Measurements from ENCODE around the gene USP15.

USP15 gene

GRCh38 chr12:62239571-62239970 is 20.6 kb upstream of the USP15 start:
- no peaks in the 10 kb centered on the region for H3K9me3 ChIP-seq (ENCODE audit: insufficient read depth, low read depth, low read length)
- no peaks in the 10 kb centered on the region for H3K4me1 ChIP-seq (ENCODE audit: control insufficient read depth in 1 of 2, insufficient read depth in 2 of 2, low read length in 2 of 2)
- no peaks in the 10 kb centered on the region for H3K79me1 ChIP-seq (ENCODE audit: low read length)
- H3K27ac ChIP-seq (ENCODE audit: low read depth, low read length): no peak overlapping the region
- H2BK120ac ChIP-seq (ENCODE audit: insufficient read depth, low read length, poor library complexity): no peak overlapping the region
- no peak overlapping the region for H4K91ac ChIP-seq (ENCODE audit: low read depth, low read length)
- H2BK5ac ChIP-seq (ENCODE audit: low read depth, low read length, poor library complexity): no peak overlapping the region
- no CpG with 5 or more reads among the region's 2 CpGs for WGBS (ENCODE audit: extremely low coverage, insufficient coverage, insufficient read length)
- no peaks in the 10 kb centered on the region for H3K79me2 ChIP-seq (ENCODE audit: control insufficient read depth, insufficient read depth, low read length, poor library complexity)
- H2AFZ ChIP-seq (ENCODE audit: insufficient read depth, low read length, poor library complexity): no peak overlapping the region
- no peak overlapping the region for H2AK5ac ChIP-seq (ENCODE audit: low read length)
- no peak overlapping the region for H3K4ac ChIP-seq (ENCODE audit: low read depth, low read length)
- H4K8ac ChIP-seq (ENCODE audit: low read depth, low read length): no peak overlapping the region
- no peak overlapping the region for H2BK12ac ChIP-seq (ENCODE audit: low read length)
- no peak for DNase-seq
- H3K36me3 ChIP-seq (ENCODE audit: control insufficient read depth in 1 of 2, insufficient read depth in 2 of 2, low read length in 2 of 2): no peaks in the 10 kb centered on the region
- H3K14ac ChIP-seq (ENCODE audit: low read length): no peak overlapping the region
- H3K27me3 ChIP-seq (ENCODE audit: insufficient read depth, low read length): no peaks in the 10 kb centered on the region
- H4K12ac ChIP-seq (ENCODE audit: low read depth, low read length): no peak overlapping the region
- no peak overlapping the region for H3K9ac ChIP-seq (ENCODE audit: low read length)
- H3K4me2 ChIP-seq (ENCODE audit: low read length): no peak overlapping the region
- no peak overlapping the region for H3K4me3 ChIP-seq (ENCODE audit: low read depth, low read length)
- no peak overlapping the region for H3K18ac ChIP-seq (ENCODE audit: low read length)
- no peak overlapping the region for H3K23ac ChIP-seq (ENCODE audit: low read length)

GRCh38 chr12:62247281-62248045 is 12.7 kb upstream of the USP15 start:
- Histone ChIP-seq H2BK120ac (ENCODE audit: insufficient read depth, low read length, poor library complexity) (no peak overlapping the region), H3K14ac (ENCODE audit: low read length) (no peak overlapping the region), H3K4ac (ENCODE audit: low read depth, low read length) (no peak overlapping the region), H3K27ac (ENCODE audit: low read depth, low read length) (no peak overlapping the region), H3K36me3 (ENCODE audit: control insufficient read depth in 1 of 2, insufficient read depth in 2 of 2, low read length in 2 of 2) (no peaks in the 10 kb centered on the region), H4K8ac (ENCODE audit: low read depth, low read length) (no peak overlapping the region), H2AK5ac (ENCODE audit: low read length) (no peak overlapping the region), H4K12ac (ENCODE audit: low read depth, low read length) (no peak overlapping the region), H3K9ac (ENCODE audit: low read length) (no peak overlapping the region), H3K79me2 (ENCODE audit: control insufficient read depth, insufficient read depth, low read length, poor library complexity) (no peaks in the 10 kb centered on the region), H3K18ac (ENCODE audit: low read length) (no peak overlapping the region), H3K9me3 (ENCODE audit: insufficient read depth, low read depth, low read length) (no peaks in the 10 kb centered on the region), H2AFZ (ENCODE audit: insufficient read depth, low read length, poor library complexity) (no peak overlapping the region), H3K79me1 (ENCODE audit: low read length) (peaks cover 3% of the 10 kb centered on the region), H3K4me3 (ENCODE audit: low read depth, low read length) (no peak overlapping the region), H3K27me3 (ENCODE audit: insufficient read depth, low read length) (no peaks in the 10 kb centered on the region), H4K91ac (ENCODE audit: low read depth, low read length) (no peak overlapping the region), H3K23ac (ENCODE audit: low read length) (no peak overlapping the region), H2BK5ac (ENCODE audit: low read depth, low read length, poor library complexity) (no peak overlapping the region), H2BK12ac (ENCODE audit: low read length) (no peak overlapping the region), H3K4me1 (ENCODE audit: control insufficient read depth in 1 of 2, insufficient read depth in 2 of 2, low read length in 2 of 2) (peaks cover 0 to 8% of the 10 kb centered on the region in 2 experiments), H3K4me2 (ENCODE audit: low read length) (no peak overlapping the region)
- WGBS (ENCODE audit: extremely low coverage, insufficient coverage, insufficient read length): no CpG with 5 or more reads among the region's 3 CpGs
- DNase-seq: no peak

- no peak overlapping the region for H3K27ac ChIP-seq (ENCODE audit: low read depth, low read length)
- H4K12ac ChIP-seq (ENCODE audit: low read depth, low read length): no peak overlapping the region
- no peaks in the 10 kb centered on the region for H3K27me3 ChIP-seq (ENCODE audit: insufficient read depth, low read length)
- H3K4me2 ChIP-seq (ENCODE audit: low read length): no peak overlapping the region
- no peaks in the 10 kb centered on the region for H3K36me3 ChIP-seq (ENCODE audit: control insufficient read depth in 1 of 2, insufficient read depth in 2 of 2, low read length in 2 of 2)
- H3K4me1 ChIP-seq (ENCODE audit: control insufficient read depth in 1 of 2, insufficient read depth in 2 of 2, low read length in 2 of 2): peaks cover 0 to 8% of the 10 kb centered on the region in 2 experiments
- H2BK120ac ChIP-seq (ENCODE audit: insufficient read depth, low read length, poor library complexity): no peak overlapping the region
- DNase-seq: peak; percentile 92 to 99
- H3K79me2 ChIP-seq (ENCODE audit: control insufficient read depth, insufficient read depth, low read length, poor library complexity): no peaks in the 10 kb centered on the region
- H3K9me3 ChIP-seq (ENCODE audit: insufficient read depth, low read depth, low read length): no peaks in the 10 kb centered on the region
- no peak overlapping the region for H3K23ac ChIP-seq (ENCODE audit: low read length)
- no peak overlapping the region for H2AK5ac ChIP-seq (ENCODE audit: low read length)
- H2BK12ac ChIP-seq (ENCODE audit: low read length): no peak overlapping the region
- H3K14ac ChIP-seq (ENCODE audit: low read length): no peak overlapping the region
- no peak overlapping the region for H3K18ac ChIP-seq (ENCODE audit: low read length)
- H3K79me1 ChIP-seq (ENCODE audit: low read length): peaks cover 3% of the 10 kb centered on the region
- no peak overlapping the region for H3K4me3 ChIP-seq (ENCODE audit: low read depth, low read length)
- no peak overlapping the region for H3K9ac ChIP-seq (ENCODE audit: low read length)
- H4K8ac ChIP-seq (ENCODE audit: low read depth, low read length): no peak overlapping the region
- H3K4ac ChIP-seq (ENCODE audit: low read depth, low read length): no peak overlapping the region
- no CpG with 5 or more reads among the region's 1 CpG for WGBS (ENCODE audit: extremely low coverage, insufficient coverage, insufficient read length)
- H4K91ac ChIP-seq (ENCODE audit: low read depth, low read length): no peak overlapping the region
- no peak overlapping the region for H2AFZ ChIP-seq (ENCODE audit: insufficient read depth, low read length, poor library complexity)
- H2BK5ac ChIP-seq (ENCODE audit: low read depth, low read length, poor library complexity): no peak overlapping the region
Measured at GRCh38 chr12:62248873-62249272, 11.3 kb upstream of the USP15 start.

DNA sequence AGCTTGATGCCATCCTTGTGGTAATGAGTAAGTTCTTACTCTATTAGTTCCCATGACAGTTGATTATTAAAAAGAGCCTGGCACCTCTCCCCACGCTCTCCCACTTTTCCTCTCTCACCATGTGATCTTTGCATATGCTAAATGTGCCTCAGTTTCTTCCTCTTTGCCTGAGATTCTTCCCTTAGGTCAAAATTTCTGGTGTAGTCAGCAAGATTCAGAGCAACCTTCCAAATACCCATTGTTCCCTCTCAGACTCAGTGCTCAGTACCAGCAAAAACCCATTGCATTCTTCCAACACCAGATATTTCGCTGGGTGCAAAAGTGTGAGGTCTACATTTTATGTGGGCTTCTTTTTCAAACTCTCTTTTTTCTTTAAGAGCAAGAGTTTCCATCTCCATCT is 10.8 kb upstream of the USP15 start:
- H4K12ac ChIP-seq (ENCODE audit: low read depth, low read length): no peak overlapping the region
- no CpG with 5 or more reads among the region's 2 CpGs for WGBS (ENCODE audit: extremely low coverage, insufficient coverage, insufficient read length)

More for the DNA sequence above, 10.8 kb upstream of the USP15 start:
- peak overlapping the region; percentile 72 for H2BK120ac ChIP-seq (ENCODE audit: insufficient read depth, low read length, poor library complexity)
- no peak for DNase-seq
- H3K4me1 ChIP-seq (ENCODE audit: control insufficient read depth in 1 of 2, insufficient read depth in 2 of 2, low read length in 2 of 2): peaks cover 0 to 8% of the 10 kb centered on the region in 2 experiments
- H3K23ac ChIP-seq (ENCODE audit: low read length): no peak overlapping the region
- no peak overlapping the region for H2AK5ac ChIP-seq (ENCODE audit: low read length)
- H3K9ac ChIP-seq (ENCODE audit: low read length): no peak overlapping the region
- H3K14ac ChIP-seq (ENCODE audit: low read length): no peak overlapping the region
- H3K9me3 ChIP-seq (ENCODE audit: insufficient read depth, low read depth, low read length): no peaks in the 10 kb centered on the region
- no peak overlapping the region for H2BK12ac ChIP-seq (ENCODE audit: low read length)
- no peaks in the 10 kb centered on the region for H3K36me3 ChIP-seq (ENCODE audit: control insufficient read depth in 1 of 2, insufficient read depth in 2 of 2, low read length in 2 of 2)
- H3K4me3 ChIP-seq (ENCODE audit: low read depth, low read length): no peak overlapping the region
- no peak overlapping the region for H4K91ac ChIP-seq (ENCODE audit: low read depth, low read length)
- H3K27me3 ChIP-seq (ENCODE audit: insufficient read depth, low read length): no peaks in the 10 kb centered on the region
- H3K4ac ChIP-seq (ENCODE audit: low read depth, low read length): no peak overlapping the region
- H4K8ac ChIP-seq (ENCODE audit: low read depth, low read length): peak overlapping the region; percentile 19
- H3K79me1 ChIP-seq (ENCODE audit: low read length): peaks cover 3% of the 10 kb centered on the region
- no peaks in the 10 kb centered on the region for H3K79me2 ChIP-seq (ENCODE audit: control insufficient read depth, insufficient read depth, low read length, poor library complexity)
- H3K4me2 ChIP-seq (ENCODE audit: low read length): no peak overlapping the region
- H3K27ac ChIP-seq (ENCODE audit: low read depth, low read length): peak overlapping the region; percentile 10
- H2BK5ac ChIP-seq (ENCODE audit: low read depth, low read length, poor library complexity): no peak overlapping the region
- no peak overlapping the region for H3K18ac ChIP-seq (ENCODE audit: low read length)
- H2AFZ ChIP-seq (ENCODE audit: insufficient read depth, low read length, poor library complexity): no peak overlapping the region

Measured in trophoblast cell (in vitro differentiated cells and primary cell).